ENCODE results near the gene SNX9. TPM values are rescaled to one million over a fixed set of nuclear protein-coding genes. Genes with fewer than 3 reads are reported as not detected.

The SNX9 gene
- total and polyA plus RNA-seq, 2 donors (not counting 1 experiment from before 2014, with no cell fraction given), result 56.8 to 117 TPM

DNA sequence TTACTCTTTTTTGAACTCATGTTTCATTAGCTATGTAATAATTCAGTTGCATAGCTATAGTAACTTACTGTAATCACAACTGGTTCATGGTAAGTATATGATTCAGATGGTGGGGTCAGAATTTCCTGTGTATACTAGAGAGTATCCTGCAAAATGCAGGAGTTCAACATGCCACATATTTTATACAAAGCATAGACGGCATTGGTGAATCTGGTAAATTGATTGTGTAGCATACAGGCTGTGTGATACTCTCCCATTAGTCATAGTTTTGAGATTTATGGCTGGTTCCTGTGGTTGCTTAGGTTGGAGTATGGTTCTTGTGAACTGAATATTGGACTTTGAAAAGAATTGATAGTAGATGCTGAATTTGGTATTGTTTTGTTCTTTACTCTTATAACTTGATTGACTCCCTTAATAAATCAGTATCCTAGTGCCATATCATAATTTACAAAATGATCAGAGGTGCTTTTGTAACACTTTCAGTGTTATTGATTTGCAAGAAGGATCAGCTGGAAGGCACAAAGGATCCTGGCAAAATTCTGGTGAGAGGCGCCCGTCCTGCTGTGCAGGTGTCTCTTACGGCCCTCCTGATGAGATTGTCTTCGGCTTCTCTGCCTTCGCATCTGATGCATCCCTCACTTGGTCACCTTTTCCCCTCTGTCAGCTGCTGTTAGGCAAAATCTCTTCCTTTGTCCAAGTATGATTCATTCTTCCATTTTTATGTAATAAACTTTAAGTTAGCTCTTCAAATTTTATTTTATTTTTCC lies 22.6 kb downstream of the SNX9 start:
- H3K4me2 ChIP-seq (ENCODE audit: extremely low read depth, insufficient read depth, low read length), result no peak overlapping the region
- no peaks in the 10 kb centered on the region for H3K27me3 ChIP-seq (ENCODE audit: control insufficient read depth, insufficient read depth, low read length)
- H3K36me3 ChIP-seq (ENCODE audit: control insufficient read depth, insufficient read depth, low read length), result no peaks in the 10 kb centered on the region
- TF ChIP-seq, protein P1, sequence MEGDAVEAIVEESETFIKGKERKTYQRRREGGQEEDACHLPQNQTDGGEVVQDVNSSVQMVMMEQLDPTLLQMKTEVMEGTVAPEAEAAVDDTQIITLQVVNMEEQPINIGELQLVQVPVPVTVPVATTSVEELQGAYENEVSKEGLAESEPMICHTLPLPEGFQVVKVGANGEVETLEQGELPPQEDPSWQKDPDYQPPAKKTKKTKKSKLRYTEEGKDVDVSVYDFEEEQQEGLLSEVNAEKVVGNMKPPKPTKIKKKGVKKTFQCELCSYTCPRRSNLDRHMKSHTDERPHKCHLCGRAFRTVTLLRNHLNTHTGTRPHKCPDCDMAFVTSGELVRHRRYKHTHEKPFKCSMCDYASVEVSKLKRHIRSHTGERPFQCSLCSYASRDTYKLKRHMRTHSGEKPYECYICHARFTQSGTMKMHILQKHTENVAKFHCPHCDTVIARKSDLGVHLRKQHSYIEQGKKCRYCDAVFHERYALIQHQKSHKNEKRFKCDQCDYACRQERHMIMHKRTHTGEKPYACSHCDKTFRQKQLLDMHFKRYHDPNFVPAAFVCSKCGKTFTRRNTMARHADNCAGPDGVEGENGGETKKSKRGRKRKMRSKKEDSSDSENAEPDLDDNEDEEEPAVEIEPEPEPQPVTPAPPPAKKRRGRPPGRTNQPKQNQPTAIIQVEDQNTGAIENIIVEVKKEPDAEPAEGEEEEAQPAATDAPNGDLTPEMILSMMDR (conservative IDR thresholded peaks at IDR 0.05 in 1 of 2, IDR thresholded peaks at IDR 0.05 in 1 of 2; ENCODE audit: low read depth in 1 of 2, low read length in 2 of 2), result no peak
- TF ChIP-seq EZH2 (IDR thresholded peaks at IDR 0.05; ENCODE audit: low read length, missing control alignments), result no peak
- H4K20me1 ChIP-seq (ENCODE audit: control insufficient read depth, extremely low read depth, insufficient read depth, low read length), result peaks cover 5% of the 10 kb centered on the region
- no peak overlapping the region for H3K4me3 ChIP-seq (replicated peaks in 1 of 4; ENCODE audit: control extremely low read depth in 1 of 4, insufficient read depth in 1 of 4, low read depth in 3 of 4, low read length in 4 of 4)
- no peaks in the 10 kb centered on the region for H3K9me3 ChIP-seq (ENCODE audit: control insufficient read depth, insufficient read depth, low read depth, low read length)
- peaks cover 11% of the 10 kb centered on the region for H3K4me1 ChIP-seq (ENCODE audit: control insufficient read depth, extremely low read depth, insufficient read depth, low read length)
- no peak overlapping the region for H3K27ac ChIP-seq (ENCODE audit: insufficient read depth, low read length)
- no peak overlapping the region for H3K9ac ChIP-seq (ENCODE audit: insufficient read depth, low read length)
- H2AFZ ChIP-seq (ENCODE audit: low read length), result no peak overlapping the region
- H3K79me2 ChIP-seq (ENCODE audit: control insufficient read depth, insufficient read depth, low read length), result peaks cover 97% of the 10 kb centered on the region
- peak in 1 of 2 donors; percentile 38 for DNase-seq (ENCODE audit: low read depth in 2 of 2)

DNA sequence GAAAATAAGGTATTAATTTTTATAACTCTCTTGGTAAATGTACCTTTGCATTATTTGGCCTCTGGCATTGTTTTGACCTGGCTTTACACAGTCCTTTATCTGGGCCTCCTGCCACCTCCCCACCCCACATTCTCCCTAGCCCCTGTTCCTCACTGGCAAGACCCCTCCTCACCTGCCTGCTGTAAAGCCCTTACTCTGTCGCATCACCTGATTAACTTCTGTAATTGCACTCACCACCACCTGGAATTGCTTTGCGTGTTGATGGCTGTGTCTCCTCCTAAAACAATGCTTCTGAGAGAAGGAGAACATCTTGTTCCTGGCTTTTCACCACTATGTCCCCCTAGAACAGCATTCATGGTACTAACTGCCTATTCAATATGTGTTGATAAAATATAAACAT lies 24.8 kb downstream of the SNX9 start:
- TF ChIP-seq, protein P1 (conservative IDR thresholded peaks at IDR 0.05 in 1 of 2, IDR thresholded peaks at IDR 0.05 in 1 of 2; ENCODE audit: low read depth in 1 of 2, low read length in 2 of 2), result no peak
- TF ChIP-seq EZH2 (IDR thresholded peaks at IDR 0.05; ENCODE audit: low read length, missing control alignments), result no peak
- Histone ChIP-seq H3K4me2 (ENCODE audit: extremely low read depth, insufficient read depth, low read length) (no peak overlapping the region), H2AFZ (ENCODE audit: low read length) (no peak overlapping the region), H3K9ac (ENCODE audit: insufficient read depth, low read length) (no peak overlapping the region), H4K20me1 (ENCODE audit: control insufficient read depth, extremely low read depth, insufficient read depth, low read length) (peaks cover 5% of the 10 kb centered on the region), H3K4me3 (replicated peaks in 1 of 4; ENCODE audit: control extremely low read depth in 1 of 4, insufficient read depth in 1 of 4, low read depth in 3 of 4, low read length in 4 of 4) (no peak overlapping the region), H3K36me3 (ENCODE audit: control insufficient read depth, insufficient read depth, low read length) (no peaks in the 10 kb centered on the region), H3K9me3 (ENCODE audit: control insufficient read depth, insufficient read depth, low read depth, low read length) (no peaks in the 10 kb centered on the region), H3K4me1 (ENCODE audit: control insufficient read depth, extremely low read depth, insufficient read depth, low read length) (peaks cover 6% of the 10 kb centered on the region), H3K27ac (ENCODE audit: insufficient read depth, low read length) (no peak overlapping the region), H3K27me3 (ENCODE audit: control insufficient read depth, insufficient read depth, low read length) (no peaks in the 10 kb centered on the region), H3K79me2 (ENCODE audit: control insufficient read depth, insufficient read depth, low read length) (peaks cover 96% of the 10 kb centered on the region)
- no peak for DNase-seq (ENCODE audit: low read depth in 2 of 2)

DNA sequence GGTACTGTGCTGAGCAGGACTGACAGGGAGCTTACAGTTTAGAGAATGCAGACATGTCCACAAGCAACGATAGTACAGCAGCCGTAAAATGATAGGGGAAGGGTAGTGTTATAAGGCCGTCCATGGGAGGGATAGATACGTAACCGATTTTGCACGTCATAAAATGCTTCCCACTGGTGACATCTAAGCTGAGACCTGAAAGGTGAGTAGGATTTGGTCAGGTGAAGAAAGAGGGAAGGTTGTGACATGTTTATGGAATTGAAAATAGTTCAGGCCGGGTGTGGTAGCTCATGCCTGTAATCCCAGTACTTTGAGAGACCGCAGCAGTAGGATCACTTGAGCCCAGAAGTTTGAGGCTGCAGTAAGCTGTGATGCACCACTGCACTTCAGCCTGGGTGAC lies 25.6 kb downstream of the SNX9 start:
- Histone ChIP-seq H3K79me2 (ENCODE audit: control insufficient read depth, insufficient read depth, low read length) (peaks cover 96% of the 10 kb centered on the region), H3K4me1 (ENCODE audit: control insufficient read depth, extremely low read depth, insufficient read depth, low read length) (peaks cover 6% of the 10 kb centered on the region), H3K36me3 (ENCODE audit: control insufficient read depth, insufficient read depth, low read length) (no peaks in the 10 kb centered on the region), H4K20me1 (ENCODE audit: control insufficient read depth, extremely low read depth, insufficient read depth, low read length) (peaks cover 5% of the 10 kb centered on the region), H3K27me3 (ENCODE audit: control insufficient read depth, insufficient read depth, low read length) (no peaks in the 10 kb centered on the region), H3K27ac (ENCODE audit: insufficient read depth, low read length) (no peak overlapping the region), H3K9ac (ENCODE audit: insufficient read depth, low read length) (no peak overlapping the region), H2AFZ (ENCODE audit: low read length) (no peak overlapping the region), H3K4me2 (ENCODE audit: extremely low read depth, insufficient read depth, low read length) (no peak overlapping the region), H3K9me3 (ENCODE audit: control insufficient read depth, insufficient read depth, low read depth, low read length) (no peaks in the 10 kb centered on the region), H3K4me3 (replicated peaks in 1 of 4; ENCODE audit: control extremely low read depth in 1 of 4, insufficient read depth in 1 of 4, low read depth in 3 of 4, low read length in 4 of 4) (no peak overlapping the region)
- DNase-seq (ENCODE audit: low read depth in 2 of 2), result no peak
- TF ChIP-seq EZH2 (IDR thresholded peaks at IDR 0.05; ENCODE audit: low read length, missing control alignments), result no peak
- TF ChIP-seq, protein P1 (conservative IDR thresholded peaks at IDR 0.05 in 1 of 2, IDR thresholded peaks at IDR 0.05 in 1 of 2; ENCODE audit: low read depth in 1 of 2, low read length in 2 of 2), result no peak

All from fibroblast of lung (primary cell).